Neural cell (in vitro differentiated cells): ENCODE results near the gene CNTNAP2. TPM values are rescaled to one million over a fixed set of nuclear protein-coding genes. Genes with fewer than 3 reads are reported as not detected.

Source experiments
- H2AFZ ChIP-seq: fragments of 200-600, 300-800 bp; sonication (generic), shearing (Covaris generic); 2 replicates; pipeline ENCODE4 v1.6.0; 2014; ENCODE audit warnings: low read depth, mild to moderate bottlenecking, antibody characterized with exemption, low read length, moderate library complexity
- H3F3A ChIP-seq: fragments of 200-600 bp; shearing (Covaris generic); 2 replicates; pipeline ENCODE4 v1.6.1; 2016; ENCODE audit warnings: mild to moderate bottlenecking, moderate library complexity, mixed read lengths, antibody characterized with exemption, low read length; ENCODE audit not compliant: insufficient read depth, poor library complexity, severe bottlenecking
- H3K27ac ChIP-seq: fragments of 200-600, 300-800 bp; sonication (generic), shearing (Covaris generic); 2 replicates; pipeline ENCODE4 v1.5.1; 2014; ENCODE audit warnings: mild to moderate bottlenecking, low read length, moderate library complexity
- H3K27me3 ChIP-seq: fragments of 300-800, 200-600 bp; sonication (generic), shearing (Covaris generic); 2 replicates; pipeline ENCODE4 v1.6.0; 2014; ENCODE audit warnings: mild to moderate bottlenecking, low read depth, low read length, moderate library complexity; ENCODE audit not compliant: insufficient read depth
- H3K36me3 ChIP-seq: fragments of 300-800, 200-600 bp; sonication (generic), shearing (Covaris generic); 2 replicates; pipeline ENCODE4 v1.5.1; 2014; ENCODE audit warnings: mild to moderate bottlenecking, antibody characterized with exemption, low read length, moderate library complexity; ENCODE audit not compliant: insufficient read depth
- H3K4me2 ChIP-seq: fragments of 300-800, 200-600 bp; sonication (generic), shearing (Covaris generic); 2 replicates; pipeline ENCODE4 v1.6.0; 2014; ENCODE audit warnings: mild to moderate bottlenecking, low read length
- H3K4me3 ChIP-seq: fragments of 300-800, 200-600 bp; sonication (generic), shearing (Covaris generic); 2 replicates; pipeline ENCODE4 v1.5.1; 2014; ENCODE audit warnings: mild to moderate bottlenecking, low read length, moderate library complexity
- H3K79me2 ChIP-seq: fragments of 200-600 bp; shearing (Covaris generic); replicated peaks from 2 replicates; pipeline ENCODE4 v1.6.0; 2014; ENCODE audit warnings: mild to moderate bottlenecking, low read length, moderate library complexity; ENCODE audit not compliant: insufficient read depth
- H3K9ac ChIP-seq: fragments of 300-800, 200-600 bp; sonication (generic), shearing (Covaris generic); 2 replicates; pipeline ENCODE4 v1.6.1; 2016; ENCODE audit warnings: mild to moderate bottlenecking, low read length, mixed read lengths
- H3K9me2 ChIP-seq: fragments of 200-600 bp; shearing (Covaris generic); 2 replicates; pipeline ENCODE4 v1.6.1; 2016; ENCODE audit warnings: mild to moderate bottlenecking, low read length, mixed read lengths; ENCODE audit not compliant: insufficient read depth
- H3K9me3 ChIP-seq: fragments of 200-600, 300-800 bp; sonication (generic), shearing (Covaris generic); 2 replicates; pipeline ENCODE4 v1.6.1; 2016; ENCODE audit warnings: mild to moderate bottlenecking, mixed run types, low read length, moderate library complexity, mixed read lengths
- H4K20me1 ChIP-seq: fragments of 200-600 bp; shearing (Covaris generic); 2 replicates; pipeline ENCODE4 v1.6.1; 2016; ENCODE audit warnings: mild to moderate bottlenecking, mixed run types; ENCODE audit not compliant: insufficient read depth
- EP300 ChIP-seq: fragments of 450-650 bp; conservative IDR thresholded peaks from 2 replicates; pipeline ENCODE4 v1.6.1; 2014; ENCODE audit warnings: antibody characterized with exemption, mild to moderate bottlenecking, moderate library complexity; ENCODE audit not compliant: poor library complexity, severe bottlenecking
- EZH2 ChIP-seq: fragments of 200-600, 300-800 bp; shearing (Covaris generic), sonication (generic); IDR thresholded peaks from 2 replicates; pipeline ENCODE4 v1.6.1; 2014; ENCODE audit warnings: antibody characterized with exemption, low read length, borderline replicate concordance, mild to moderate bottlenecking; ENCODE audit not compliant: insufficient read depth, poor library complexity, severe bottlenecking
- MXI1 ChIP-seq: fragments of 450-650 bp; conservative IDR thresholded peaks from 2 replicates; pipeline ENCODE4 v1.6.1; 2014; ENCODE audit warnings: antibody characterized with exemption, mild to moderate bottlenecking; ENCODE audit not compliant: poor library complexity, severe bottlenecking
- POLR2AphosphoS5 ChIP-seq: IDR thresholded peaks from 2 replicates; pipeline ENCODE4 v1.6.1; 2012
- RAD21 ChIP-seq: fragments of 450-650 bp; conservative IDR thresholded peaks from 2 replicates; pipeline ENCODE4 v1.6.1; 2014; ENCODE audit warnings: antibody characterized with exemption, mild to moderate bottlenecking, moderate library complexity
- SMC3 ChIP-seq: fragments of 450-650 bp; conservative IDR thresholded peaks from 2 replicates; pipeline ENCODE4 v1.6.1; 2014; ENCODE audit warnings: antibody characterized with exemption, mild to moderate bottlenecking, moderate library complexity; ENCODE audit not compliant: poor library complexity
- polyA plus RNA-seq: library from polyadenylated mRNA; depleted of rRNA; stranded (reverse); fragments of >200 nt; gene quantifications from 2 replicates; pipeline ENCODE4 v1.2.3, GENCODE V29; 2014
- TF ChIP-seq, protein P1 (sequence below): fragments of 450-650 bp; IDR thresholded peaks from 2 replicates; pipeline ENCODE4 v1.5.1; 2014; ENCODE audit warnings: antibody characterized with exemption, mild to moderate bottlenecking, moderate library complexity; ENCODE audit not compliant: poor library complexity, severe bottlenecking
- TF ChIP-seq, protein P2 (sequence below): IDR thresholded peaks from 2 replicates; pipeline ENCODE4 v1.6.1; 2012; ENCODE audit warnings: borderline replicate concordance

Gene CNTNAP2
- polyA plus RNA-seq, 1 donor from 2014 or later: 276 TPM

DNA sequence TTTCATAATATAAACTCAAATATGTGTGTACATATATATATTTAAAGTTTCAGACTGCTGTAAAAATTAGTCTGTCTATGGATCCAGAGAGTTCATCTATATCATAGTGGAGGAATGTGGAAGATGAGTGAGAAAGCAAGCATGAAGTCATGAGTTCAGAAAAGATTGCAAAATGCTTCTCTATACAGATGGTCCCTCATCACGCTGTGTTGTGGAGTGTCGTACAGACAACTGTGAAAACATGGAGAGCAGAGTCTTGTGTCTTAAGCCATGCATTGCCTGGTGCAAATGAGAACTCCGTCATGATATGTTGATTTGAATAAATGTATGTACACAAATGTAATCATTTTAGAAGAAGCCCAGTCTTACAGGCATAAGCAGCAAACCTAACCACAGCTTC lies 316.9 kb downstream of the CNTNAP2 start:
- Histone ChIP-seq H3K4me3 (no peak overlapping the region), H3K9me2 (no peaks in the 10 kb centered on the region), H3K9ac (no peak overlapping the region), H3F3A (no peaks in the 10 kb centered on the region), H3K36me3 (no peaks in the 10 kb centered on the region), H2AFZ (no peak overlapping the region), H3K9me3 (no peaks in the 10 kb centered on the region), H3K79me2 (no peaks in the 10 kb centered on the region), H4K20me1 (no peaks in the 10 kb centered on the region), H3K27me3 (no peaks in the 10 kb centered on the region), H3K27ac (no peak overlapping the region), H3K4me2 (no peak overlapping the region)
- TF ChIP-seq EP300 (no peak), SMC3 (no peak), MXI1 (no peak)

DNA sequence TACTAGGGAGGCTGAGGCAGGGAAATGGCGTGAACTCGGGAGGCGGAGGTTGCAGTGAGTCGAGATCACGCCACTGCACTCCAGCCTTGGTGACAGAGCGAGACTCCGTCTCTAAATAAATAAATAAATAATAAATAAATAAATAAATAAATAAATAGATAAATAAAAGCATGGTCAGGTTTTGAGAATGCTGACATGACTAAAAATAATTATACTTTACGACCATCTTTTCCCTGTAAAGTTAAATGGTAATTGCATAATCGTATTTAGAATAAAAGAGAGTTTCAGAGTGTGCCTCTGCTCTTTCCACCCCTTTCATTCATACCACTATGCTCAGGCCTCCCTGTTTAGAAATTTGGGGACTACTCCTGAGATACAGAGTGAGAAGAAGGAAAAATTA lies 326.5 kb downstream of the CNTNAP2 start:
- no peaks in the 10 kb centered on the region for H3K79me2 ChIP-seq

GRCh38 chr7:146449625-146450024 lies 333.0 kb downstream of the CNTNAP2 start:
- H3K4me2 ChIP-seq: no peak overlapping the region
- H3K9me2 ChIP-seq: no peaks in the 10 kb centered on the region
- H3K9me3 ChIP-seq: no peaks in the 10 kb centered on the region
- no peaks in the 10 kb centered on the region for H3K36me3 ChIP-seq
- no peak overlapping the region for H2AFZ ChIP-seq
- no peaks in the 10 kb centered on the region for H3K27me3 ChIP-seq
- no peak overlapping the region for H3K9ac ChIP-seq
- no peak overlapping the region for H3K4me3 ChIP-seq
- H4K20me1 ChIP-seq: no peaks in the 10 kb centered on the region
- no peaks in the 10 kb centered on the region for H3K79me2 ChIP-seq
- H3K27ac ChIP-seq: no peak overlapping the region
- no peaks in the 10 kb centered on the region for H3F3A ChIP-seq
- TF ChIP-seq POLR2AphosphoS5 (peak; percentile 53), MXI1 (no peak), EZH2 (no peak), RAD21 (no peak)
- TF ChIP-seq, protein P1, sequence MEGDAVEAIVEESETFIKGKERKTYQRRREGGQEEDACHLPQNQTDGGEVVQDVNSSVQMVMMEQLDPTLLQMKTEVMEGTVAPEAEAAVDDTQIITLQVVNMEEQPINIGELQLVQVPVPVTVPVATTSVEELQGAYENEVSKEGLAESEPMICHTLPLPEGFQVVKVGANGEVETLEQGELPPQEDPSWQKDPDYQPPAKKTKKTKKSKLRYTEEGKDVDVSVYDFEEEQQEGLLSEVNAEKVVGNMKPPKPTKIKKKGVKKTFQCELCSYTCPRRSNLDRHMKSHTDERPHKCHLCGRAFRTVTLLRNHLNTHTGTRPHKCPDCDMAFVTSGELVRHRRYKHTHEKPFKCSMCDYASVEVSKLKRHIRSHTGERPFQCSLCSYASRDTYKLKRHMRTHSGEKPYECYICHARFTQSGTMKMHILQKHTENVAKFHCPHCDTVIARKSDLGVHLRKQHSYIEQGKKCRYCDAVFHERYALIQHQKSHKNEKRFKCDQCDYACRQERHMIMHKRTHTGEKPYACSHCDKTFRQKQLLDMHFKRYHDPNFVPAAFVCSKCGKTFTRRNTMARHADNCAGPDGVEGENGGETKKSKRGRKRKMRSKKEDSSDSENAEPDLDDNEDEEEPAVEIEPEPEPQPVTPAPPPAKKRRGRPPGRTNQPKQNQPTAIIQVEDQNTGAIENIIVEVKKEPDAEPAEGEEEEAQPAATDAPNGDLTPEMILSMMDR: no peak

More for the DNA sequence above, 326.5 kb downstream of the CNTNAP2 start:
- Histone ChIP-seq H3K9me2 (no peaks in the 10 kb centered on the region), H3K9me3 (no peaks in the 10 kb centered on the region), H3K27me3 (no peaks in the 10 kb centered on the region), H2AFZ (no peak overlapping the region), H3K9ac (no peak overlapping the region), H3K4me3 (no peak overlapping the region), H4K20me1 (no peaks in the 10 kb centered on the region), H3K4me2 (no peak overlapping the region), H3F3A (no peaks in the 10 kb centered on the region), H3K27ac (no peak overlapping the region), H3K36me3 (no peaks in the 10 kb centered on the region)
- TF ChIP-seq SMC3 (no peak), RAD21 (no peak)
- TF ChIP-seq, protein P2, sequence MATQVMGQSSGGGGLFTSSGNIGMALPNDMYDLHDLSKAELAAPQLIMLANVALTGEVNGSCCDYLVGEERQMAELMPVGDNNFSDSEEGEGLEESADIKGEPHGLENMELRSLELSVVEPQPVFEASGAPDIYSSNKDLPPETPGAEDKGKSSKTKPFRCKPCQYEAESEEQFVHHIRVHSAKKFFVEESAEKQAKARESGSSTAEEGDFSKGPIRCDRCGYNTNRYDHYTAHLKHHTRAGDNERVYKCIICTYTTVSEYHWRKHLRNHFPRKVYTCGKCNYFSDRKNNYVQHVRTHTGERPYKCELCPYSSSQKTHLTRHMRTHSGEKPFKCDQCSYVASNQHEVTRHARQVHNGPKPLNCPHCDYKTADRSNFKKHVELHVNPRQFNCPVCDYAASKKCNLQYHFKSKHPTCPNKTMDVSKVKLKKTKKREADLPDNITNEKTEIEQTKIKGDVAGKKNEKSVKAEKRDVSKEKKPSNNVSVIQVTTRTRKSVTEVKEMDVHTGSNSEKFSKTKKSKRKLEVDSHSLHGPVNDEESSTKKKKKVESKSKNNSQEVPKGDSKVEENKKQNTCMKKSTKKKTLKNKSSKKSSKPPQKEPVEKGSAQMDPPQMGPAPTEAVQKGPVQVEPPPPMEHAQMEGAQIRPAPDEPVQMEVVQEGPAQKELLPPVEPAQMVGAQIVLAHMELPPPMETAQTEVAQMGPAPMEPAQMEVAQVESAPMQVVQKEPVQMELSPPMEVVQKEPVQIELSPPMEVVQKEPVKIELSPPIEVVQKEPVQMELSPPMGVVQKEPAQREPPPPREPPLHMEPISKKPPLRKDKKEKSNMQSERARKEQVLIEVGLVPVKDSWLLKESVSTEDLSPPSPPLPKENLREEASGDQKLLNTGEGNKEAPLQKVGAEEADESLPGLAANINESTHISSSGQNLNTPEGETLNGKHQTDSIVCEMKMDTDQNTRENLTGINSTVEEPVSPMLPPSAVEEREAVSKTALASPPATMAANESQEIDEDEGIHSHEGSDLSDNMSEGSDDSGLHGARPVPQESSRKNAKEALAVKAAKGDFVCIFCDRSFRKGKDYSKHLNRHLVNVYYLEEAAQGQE: no peak
- TF ChIP-seq, protein P1: no peak
